Activated naive CD8-positive, alpha-beta T cell treated with anti-CD3 and anti-CD28 coated beads, Interleukin-2, amount 50 U/mL, for 16 hours (primary cell): ENCODE data around the gene GRAMD2B.
"Not testable (repeated sequence)": the region's sequence is repeated elsewhere in the genome, so short reads cannot be mapped to it uniquely, and the experiment has no call there.

Experiments used
- DNase-seq: peaks from one replicate; pipeline ENCODE4 v3.0.0-alpha.2; 2020; ENCODE audit warnings: low read depth, low spot score

The GRAMD2B gene

DNA sequence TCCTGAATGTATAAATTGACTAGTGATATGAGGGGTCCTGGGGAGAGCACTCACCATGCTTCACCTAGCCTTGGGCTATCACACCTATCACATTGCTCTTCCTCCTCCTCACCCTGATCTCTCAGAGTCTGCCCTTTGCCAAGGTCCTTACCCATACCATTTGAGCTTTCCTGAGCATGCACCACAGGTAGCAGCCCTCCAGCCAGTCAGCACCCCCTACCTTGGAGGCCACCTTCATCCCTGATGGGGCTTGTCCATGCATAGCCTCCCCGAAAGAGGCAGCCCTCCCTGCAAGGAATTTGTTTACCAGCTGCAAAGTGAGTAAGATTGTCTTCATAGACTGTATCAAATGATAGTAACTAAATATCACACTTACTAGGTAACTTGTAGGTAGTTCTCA lies 88.8 kb downstream of the GRAMD2B start:
- no peak for DNase-seq

- DNase-seq, result no peak
Measured at GRCh38 chr5:126512451-126512850, 89.2 kb downstream of the GRAMD2B start.

DNA sequence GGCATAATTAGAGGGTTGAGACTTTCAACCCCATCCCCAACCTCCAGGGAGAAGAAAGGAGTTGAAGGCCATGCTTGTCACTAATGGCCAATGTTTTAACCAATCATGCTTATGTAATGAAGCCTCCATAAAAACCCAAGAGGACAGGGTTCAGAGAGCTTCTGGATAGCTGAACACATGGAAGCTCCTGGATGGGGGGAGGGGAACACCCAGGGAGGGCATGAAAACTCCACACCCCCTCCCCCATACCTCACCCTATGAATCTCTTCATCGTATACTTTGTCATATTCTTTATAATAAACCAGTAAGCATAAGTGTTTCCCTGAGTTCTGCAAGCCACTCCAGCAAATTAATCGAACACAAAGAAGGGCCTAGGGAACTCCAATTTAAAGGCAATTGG lies 90.1 kb downstream of the GRAMD2B start:
- DNase-seq, result no peak

GRCh38 chr5:126513703-126514102 lies 90.5 kb downstream of the GRAMD2B start:
- DNase-seq, result no peak

DNA sequence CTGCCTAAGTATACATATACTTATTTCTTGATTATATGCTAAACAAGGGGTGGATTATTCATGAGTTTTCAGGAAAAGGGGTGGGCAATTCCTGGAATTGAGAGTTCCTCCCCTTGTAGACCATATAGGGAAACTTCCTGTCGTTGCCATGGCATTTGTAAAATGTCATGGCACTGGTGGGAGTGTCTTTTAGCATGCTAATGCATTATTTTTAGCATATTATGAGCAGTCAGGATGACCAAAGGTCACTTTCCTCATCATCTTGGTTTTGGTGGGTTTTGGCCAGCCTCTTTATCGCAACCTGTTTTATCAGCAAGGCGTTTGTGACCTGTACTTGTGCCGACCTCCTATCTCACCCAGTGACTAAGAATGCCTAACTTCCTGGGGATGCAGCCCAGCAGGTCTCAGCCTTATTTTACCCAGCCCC lies 90.9 kb downstream of the GRAMD2B start:
- no peak for DNase-seq

GRCh38 chr5:126514558-126515141 lies 91.4 kb downstream of the GRAMD2B start:
- no peak for DNase-seq

DNA sequence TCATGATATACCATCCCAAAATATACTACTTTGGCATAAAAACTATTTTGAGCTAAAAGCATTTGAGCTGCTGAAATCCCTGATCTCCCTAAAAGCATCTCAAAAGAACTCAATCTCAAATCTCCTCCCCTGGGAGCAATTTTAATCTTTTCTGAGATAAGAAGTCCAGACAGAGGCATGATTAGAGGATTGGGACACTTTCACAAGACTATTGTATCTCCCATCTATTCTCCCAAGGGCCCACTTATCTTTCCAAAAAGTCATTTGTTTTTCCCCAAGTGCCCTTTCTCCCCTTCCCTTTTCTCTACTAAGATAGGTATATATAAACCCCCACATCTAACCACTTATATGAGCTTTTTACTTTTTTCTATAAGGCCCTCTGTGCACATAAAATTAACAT lies 92.1 kb downstream of the GRAMD2B start:
- no peak for DNase-seq

- no peak for DNase-seq
Measured at GRCh38 chr5:126516133-126516532, 92.9 kb downstream of the GRAMD2B start.

DNA sequence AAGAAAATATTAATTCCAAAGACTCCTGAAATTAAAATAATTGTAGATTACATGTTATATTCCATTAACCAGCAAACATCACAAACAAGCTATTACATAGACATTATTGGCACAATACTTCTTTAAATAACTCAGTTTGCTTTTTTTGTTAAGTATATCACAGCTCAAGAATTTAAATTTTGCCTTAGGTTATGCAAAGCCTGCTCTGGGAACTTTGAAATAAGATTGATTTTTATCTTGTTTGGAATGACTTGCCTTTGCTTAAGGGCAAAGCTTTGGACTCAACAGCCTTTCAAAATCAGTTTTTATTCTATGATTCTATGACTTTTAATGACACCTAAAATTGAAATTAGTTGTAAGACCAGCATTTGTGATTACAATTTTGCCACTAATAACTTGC lies 93.6 kb downstream of the GRAMD2B start:
- no peak for DNase-seq

DNA sequence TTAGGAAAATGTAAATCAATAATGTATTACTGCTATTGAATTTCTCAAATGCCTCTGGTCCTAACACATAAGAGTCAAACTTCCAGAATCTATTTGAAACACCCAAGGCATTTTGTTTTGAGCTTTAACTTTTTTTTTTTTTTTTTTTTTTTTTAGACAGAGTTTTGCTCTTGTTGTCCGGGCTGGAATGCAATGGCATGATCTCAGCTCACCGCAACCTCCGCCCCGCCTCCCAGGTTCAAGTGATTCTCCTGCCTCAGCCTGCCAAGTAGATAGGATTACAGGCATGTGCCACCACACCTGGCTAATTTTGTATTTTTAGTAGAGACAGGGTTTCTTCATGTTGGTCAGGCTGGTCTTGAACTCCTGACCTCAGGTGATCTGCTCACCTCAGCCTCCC lies 96.0 kb downstream of the GRAMD2B start:
- not testable (repeated sequence) for DNase-seq

DNA sequence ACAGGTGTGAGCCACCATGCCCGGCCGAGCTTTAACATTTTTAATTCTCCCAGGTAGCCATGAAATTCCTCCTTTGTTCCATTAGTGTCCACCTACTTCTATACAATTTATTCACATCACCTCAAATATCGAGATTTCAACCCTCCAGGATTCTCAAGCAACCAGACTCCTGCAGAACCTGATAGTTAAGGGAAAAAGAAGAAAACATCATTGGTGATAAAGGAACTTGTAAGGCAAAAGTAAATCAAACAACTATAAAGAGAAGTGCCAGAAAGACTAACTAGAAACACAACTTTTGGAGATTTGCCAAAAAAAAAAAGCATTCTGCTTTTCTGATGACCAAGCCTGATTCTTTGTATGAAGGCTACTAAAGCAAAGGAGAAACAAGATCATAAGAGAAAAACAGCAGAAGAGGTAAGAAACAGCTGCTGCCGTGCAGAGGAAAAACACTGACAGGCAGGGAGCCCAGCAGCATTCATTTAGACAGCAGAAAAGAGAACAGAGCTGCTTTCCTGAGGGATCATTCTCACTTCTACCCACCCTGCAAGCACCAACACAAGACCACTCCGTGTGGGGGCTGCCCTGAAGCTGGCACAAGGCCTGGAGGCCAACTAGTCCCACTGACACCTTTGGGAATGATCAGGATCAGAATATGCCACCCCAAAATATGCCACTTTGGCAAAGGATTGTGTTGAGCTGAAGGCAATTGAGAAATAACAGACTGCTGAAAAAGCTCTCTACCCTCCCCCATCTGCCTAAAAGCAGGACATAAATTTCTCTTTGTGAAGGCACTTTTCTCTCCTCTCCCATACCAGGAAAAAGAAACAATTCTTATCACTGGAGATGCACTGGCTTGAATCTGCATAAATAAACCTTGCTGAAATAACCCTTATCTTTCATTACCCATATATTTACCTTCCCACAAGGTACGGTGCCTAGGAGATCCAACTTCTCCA lies 96.7 kb downstream of the GRAMD2B start:
- DNase-seq, result no peak

DNA sequence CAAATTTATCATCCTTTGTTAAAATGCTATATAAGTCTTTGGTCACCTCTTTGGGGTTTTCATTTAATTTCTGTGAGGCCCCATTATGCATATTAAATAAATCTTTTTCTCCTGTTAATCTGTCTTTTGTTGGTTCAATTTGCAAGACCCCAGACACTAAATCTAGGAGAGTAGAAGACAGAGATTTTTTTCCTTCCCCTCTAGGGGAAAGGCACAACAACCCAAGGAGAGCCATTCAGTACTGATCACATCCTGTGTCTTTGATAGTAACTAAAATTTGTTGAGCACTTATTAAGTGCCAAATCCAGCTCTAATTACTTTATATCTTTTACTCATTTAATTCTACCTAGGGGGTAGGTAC lies 97.4 kb downstream of the GRAMD2B start:
- no peak for DNase-seq

DNA sequence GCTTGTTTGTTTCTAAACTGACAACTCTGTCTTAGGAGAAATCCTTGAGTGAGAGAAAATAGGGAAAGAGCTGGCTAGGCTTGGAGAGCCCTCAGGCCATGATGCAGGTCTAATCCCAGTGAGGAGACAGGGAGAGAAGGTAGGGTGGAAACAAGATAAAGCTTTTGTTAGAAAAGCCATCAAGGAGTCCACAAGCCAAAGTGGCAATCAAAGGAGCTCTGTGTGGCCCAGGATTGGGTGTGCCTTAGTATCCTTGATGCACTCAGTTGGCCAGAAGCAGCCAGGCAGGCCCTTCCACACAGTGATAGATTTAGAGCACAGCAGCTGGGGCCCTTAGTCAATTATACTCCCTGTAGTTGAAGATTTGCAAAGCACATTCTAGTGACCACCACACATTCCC lies 97.9 kb downstream of the GRAMD2B start:
- DNase-seq, result no peak

DNA sequence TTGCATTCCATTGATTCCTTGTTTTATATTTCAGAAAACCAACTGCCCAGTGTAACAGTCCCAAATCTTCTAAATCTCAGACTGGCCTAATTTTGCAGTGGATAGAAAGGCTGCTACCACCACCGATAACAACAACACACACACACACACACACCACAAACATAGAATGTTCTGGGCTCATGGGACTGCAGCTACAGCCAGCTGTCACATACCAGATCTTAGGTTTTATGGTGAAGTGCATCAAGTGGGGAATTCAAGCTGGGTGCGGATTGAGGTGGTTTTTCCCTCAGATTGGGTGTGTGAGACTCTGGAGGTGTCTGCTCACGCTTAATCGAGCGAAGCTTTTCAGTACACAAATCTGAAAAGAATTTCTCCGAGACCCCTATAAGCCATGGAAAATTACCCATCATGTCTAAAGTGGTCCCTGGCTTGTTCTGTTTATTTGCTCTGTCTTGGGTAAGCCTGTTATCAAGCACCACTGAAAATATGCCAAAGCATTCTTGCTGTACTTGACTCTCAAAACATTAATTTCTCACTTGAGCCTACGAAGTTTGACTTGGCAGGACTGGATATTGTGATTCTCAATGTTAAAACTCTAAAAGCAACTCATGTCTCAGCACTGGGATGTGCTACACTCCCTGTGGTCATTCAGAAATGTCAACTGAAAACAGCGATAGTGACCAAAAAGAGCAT lies 100.8 kb downstream of the GRAMD2B start:
- no peak for DNase-seq

GRCh38 chr5:126525630-126526245 lies 102.5 kb downstream of the GRAMD2B start:
- no peak for DNase-seq

DNA sequence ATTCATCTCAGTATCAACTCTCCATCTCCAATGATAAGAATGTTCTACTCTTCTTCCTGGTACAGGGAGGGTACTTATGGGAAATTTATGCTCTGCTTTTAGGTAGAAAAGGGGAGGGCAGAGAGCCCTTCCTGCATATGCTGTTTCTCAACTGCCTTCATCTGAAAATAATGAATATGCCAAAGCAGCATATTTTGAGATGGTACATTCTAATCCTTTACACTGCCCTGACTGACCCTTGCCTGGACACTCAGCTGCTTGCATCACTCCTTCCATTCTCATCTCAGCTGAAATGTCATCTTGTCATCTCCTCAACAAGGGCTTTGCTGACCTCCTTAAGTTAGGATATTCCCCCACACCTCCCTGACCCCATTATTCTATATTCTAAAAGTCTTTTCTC lies 103.3 kb downstream of the GRAMD2B start:
- no peak for DNase-seq

DNA sequence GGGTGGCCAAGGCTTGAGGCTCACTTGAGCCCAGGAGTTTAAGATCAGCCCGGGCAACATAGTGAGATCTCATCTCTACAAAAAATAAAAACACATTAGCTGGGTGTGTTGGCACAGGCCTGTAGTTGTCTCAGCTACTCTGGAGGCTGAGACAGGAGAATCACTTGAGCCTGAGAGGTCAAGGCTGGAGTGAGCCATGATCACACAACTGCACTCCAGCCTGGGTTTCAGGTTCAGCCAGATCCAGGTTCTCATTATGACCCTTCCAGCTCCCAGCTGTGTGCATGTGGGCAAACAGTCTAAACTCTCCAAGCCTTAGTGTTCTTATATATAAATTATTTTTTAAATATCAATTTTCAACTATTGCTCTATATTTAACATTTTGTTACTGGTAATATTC lies 103.9 kb downstream of the GRAMD2B start:
- DNase-seq, result no peak

DNA sequence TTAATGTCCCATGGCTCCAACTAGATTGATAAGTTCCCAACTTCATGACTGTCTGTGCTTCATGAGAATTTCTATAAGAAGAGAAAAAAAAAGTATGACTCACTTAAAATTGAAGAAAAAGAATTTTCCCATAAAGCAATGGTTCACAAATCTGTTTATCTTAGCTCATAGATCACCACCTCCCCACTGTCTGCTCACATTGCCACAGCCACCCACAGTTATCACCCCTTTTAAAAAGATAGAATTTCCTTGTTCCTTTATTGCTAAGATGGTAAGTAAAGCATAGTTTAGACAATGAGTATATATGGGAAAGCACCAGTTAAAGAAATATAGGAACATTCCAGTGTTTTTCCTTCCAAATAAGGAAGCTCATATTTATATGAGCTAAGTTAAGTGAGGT lies 104.7 kb downstream of the GRAMD2B start:
- no peak for DNase-seq

DNA sequence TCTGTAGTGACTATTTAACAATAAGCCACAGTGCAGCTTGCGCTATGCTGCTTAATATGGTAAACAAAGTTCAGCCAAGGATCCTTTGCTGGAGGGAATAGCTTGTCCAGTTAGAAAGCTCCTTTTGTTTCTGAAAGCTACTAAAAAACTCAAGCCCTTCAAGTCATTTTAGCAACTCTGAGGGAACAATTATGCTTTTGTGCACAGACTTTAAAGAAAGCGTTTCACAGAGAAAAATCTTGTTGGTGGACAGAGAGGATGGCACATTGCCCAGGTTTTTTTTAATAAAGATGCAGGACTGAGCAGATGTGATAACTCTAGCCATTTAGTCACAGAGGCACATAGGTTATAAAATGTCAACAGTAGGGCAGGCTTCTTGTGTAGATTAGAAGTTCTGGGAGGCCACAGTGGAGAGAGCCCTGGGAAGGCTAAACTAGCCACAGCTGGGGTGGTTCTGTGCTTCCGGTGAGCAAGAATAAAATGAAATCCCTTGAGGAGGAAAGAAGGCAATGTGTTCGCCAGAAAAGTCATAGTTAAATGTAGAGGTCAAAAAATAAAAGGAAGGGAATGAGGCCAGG lies 108.4 kb downstream of the GRAMD2B start:
- no peak for DNase-seq

- no peak for DNase-seq
Measured at GRCh38 chr5:126534553-126534952, 111.3 kb downstream of the GRAMD2B start.

- no peak for DNase-seq
Measured at GRCh38 chr5:126535856-126536545, 112.8 kb downstream of the GRAMD2B start.
